Endometrium (tissue), 2 donors: ENCODE data around the gene KMO.

Experiments used
- FAIRE-seq: peaks from 2 replicates; lab custom pipeline; 2012; peaks lifted over from hg19 to GRCh38; lab: Jason Lieb, UNC
- donor health status: control.
- donor health status: control.

KMO gene

DNA sequence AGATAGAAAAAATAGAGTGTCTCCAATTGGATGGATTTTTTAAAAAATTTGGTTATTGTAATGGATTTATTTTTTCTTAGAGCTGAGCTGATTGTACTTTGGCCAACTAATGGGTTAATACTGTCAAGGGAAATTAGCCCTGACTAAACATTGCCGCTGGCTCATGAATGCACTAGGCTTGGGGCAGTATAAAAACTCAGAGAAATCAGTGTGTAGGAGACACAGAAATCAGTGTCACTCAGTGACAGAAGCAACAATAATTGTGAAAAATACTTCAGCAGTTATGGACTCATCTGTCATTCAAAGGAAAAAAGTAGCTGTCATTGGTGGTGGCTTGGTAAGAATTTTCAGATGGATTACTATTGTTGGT, at the start of gene KMO:
Gene KMO, plus strand, starts transcription at position 217 of the 370 bp plus-strand sequence. Its CDS starts 67 bp downstream, at position 284.
- FAIRE-seq = no peak

GRCh38 chr1:241482761-241483250, 49.4 kb upstream of the KMO start:
- FAIRE-seq = no peak

GRCh38 chr1:241485145-241485544, 47.0 kb upstream of the KMO start:
- no peak for FAIRE-seq

- no peak for FAIRE-seq
Observed at GRCh38 chr1:241485554-241485992, 46.6 kb upstream of the KMO start.

DNA sequence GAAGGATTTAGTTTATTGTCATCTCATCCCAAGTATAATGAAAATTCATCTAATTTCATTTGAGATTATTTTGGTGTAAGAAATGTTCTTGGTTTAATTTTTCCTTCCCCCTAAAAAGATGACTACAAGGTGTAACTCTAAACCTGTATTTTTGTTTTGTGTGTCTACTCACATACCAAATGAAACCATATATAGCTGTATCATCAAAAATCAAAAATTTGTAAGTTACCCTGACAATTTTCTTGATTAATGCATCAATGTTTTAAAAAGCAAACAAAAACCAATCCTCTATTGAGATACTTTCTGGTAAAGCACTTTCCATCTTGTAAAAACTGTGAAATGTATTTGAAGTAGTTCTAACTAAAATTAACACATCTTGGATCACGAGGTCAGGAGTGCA, 43.4 kb upstream of the KMO start:
- FAIRE-seq = no peak

DNA sequence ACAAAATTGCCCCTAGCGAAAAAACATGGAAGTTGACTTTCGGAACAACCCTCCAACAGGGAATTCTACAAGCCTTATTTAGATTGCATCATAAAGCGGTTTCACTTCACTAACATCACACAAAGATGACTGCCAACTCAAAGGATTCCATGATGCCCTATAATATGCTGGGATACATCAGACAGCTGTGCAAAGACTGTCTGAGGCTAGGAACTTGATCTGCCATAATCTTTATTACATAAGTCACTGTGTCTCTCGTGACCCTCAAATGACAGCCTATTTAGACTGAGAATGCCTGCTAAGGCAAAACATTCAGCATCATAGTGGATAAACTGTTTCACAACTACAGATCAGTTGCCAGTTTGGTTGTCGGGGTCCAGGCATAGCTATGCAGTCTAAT, 36.4 kb upstream of the KMO start:
- FAIRE-seq = no peak

DNA sequence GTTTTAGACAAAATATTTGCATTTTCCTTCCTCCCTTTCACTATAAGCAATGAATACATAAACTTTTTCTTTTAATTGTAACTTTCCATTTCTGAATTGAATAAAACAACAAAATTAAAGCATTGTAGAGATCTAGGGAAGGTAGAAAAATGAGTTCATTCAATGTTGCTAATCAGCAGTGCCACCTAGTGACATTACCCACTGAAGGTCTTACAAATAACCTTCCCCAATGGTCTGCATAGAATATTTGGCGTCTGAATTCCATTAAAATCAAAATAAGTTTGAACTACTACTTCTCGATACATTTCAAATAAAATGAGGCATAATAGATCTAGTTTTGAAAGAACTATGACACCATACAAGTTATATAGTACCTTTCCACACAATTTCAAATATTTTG, 32.3 kb upstream of the KMO start:
- FAIRE-seq = no peak

DNA sequence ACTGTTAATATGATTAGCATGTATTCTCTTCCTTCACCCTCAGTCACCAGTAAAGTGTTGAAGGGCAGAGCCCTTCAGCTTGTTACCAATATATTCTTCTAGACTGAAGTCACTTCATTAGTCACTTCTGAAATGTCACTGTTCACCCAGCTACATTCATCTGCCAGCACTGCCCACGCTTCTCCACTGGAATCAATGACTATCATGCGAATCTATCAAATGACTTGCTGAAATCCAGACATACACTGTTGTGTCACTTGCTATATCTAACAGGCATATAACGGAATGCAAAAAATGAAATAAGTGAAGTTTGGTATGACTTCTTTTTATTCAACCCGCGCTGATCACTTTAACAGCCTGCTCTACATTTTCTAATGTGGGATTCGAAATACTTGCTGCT, 28.7 kb upstream of the KMO start:
- no peak for FAIRE-seq

- FAIRE-seq = no peak
Observed at GRCh38 chr1:241507189-241507863, 24.9 kb upstream of the KMO start.

GRCh38 chr1:241513378-241513777, 18.8 kb upstream of the KMO start:
- FAIRE-seq = no peak

- no peak for FAIRE-seq
Observed at GRCh38 chr1:241518476-241519307, 13.5 kb upstream of the KMO start.

- peak; percentile 99 for FAIRE-seq
Observed at GRCh38 chr1:241519308-241520079, 12.7 kb upstream of the KMO start, which contains the start of gene FH. TSS of gene FH (minus strand) at chr1:241519755. CDS start at chr1:241519722, 33 bp downstream.

- peak; percentile 65 for FAIRE-seq
Observed at GRCh38 chr1:241520080-241520465, 12.1 kb upstream of the KMO start.

GRCh38 chr1:241521718-241522117, 10.5 kb upstream of the KMO start:
- no peak for FAIRE-seq

GRCh38 chr1:241525026-241525425, 7.2 kb upstream of the KMO start:
- no peak for FAIRE-seq

DNA sequence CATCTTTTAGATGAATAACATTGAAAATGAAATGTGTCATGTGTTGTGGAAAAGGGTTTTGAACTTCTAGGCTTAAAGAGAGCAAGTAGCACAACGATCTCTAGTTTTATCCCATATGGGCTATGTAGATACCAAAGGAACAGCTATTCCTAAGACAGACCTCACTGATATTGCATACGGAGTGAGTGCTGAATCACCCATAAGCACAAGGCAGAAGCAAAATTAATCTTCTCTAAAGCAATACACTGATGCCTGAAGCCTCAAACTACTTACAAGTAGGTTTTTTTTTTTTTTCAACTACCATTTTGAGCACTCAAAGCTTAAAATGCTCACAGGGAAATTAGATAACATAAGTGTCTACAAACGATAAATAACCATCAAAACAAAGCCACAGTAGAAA, 5.0 kb upstream of the KMO start:
- FAIRE-seq = no peak

DNA sequence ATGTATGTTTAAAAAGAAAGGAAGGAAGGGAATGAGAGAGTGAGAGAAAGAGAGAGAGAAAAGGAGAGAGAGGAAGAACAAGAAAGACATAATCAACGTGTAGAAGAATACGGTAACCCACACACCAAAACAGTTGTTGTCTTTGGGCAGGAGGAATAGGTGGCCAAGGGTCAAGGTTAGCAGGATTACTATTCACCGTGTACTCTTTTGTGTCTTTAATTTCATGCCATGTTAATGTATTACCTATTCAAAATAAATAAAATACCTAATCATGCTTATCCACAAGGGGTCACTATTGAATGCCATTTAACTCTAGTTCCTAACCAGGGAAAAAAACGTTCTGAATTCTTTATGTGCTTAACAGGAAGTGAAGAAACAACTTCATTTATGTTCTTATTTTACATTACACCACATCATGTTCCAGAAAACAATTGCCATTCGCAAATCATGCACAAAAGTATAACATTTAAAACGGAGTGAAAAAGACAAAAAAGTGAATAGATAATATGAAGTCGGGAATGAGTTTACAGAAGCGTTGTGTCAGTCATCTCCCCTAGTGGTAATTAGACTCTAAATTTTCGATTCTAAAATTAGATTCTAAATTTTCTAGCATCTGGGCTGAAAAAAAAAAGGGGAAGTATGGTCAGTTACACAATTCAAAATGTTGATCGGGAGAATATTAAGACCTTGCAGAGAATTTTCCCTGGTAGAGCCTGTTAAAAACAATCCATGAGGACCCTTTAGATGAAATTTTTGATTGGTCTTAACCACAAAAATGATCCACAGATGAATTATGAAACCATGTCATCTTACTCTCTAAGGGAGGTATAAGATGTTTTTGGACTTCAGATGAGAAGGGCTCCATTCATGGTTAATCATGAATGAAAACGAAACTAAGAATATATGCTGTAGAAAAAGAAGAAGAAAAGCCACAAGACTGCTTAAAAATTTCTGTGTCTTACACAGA, 700 bp upstream of the KMO start:
- FAIRE-seq = peak; percentile 93

GRCh38 chr1:241532864-241533263, 686 bp downstream of the KMO start:
- FAIRE-seq = no peak

DNA sequence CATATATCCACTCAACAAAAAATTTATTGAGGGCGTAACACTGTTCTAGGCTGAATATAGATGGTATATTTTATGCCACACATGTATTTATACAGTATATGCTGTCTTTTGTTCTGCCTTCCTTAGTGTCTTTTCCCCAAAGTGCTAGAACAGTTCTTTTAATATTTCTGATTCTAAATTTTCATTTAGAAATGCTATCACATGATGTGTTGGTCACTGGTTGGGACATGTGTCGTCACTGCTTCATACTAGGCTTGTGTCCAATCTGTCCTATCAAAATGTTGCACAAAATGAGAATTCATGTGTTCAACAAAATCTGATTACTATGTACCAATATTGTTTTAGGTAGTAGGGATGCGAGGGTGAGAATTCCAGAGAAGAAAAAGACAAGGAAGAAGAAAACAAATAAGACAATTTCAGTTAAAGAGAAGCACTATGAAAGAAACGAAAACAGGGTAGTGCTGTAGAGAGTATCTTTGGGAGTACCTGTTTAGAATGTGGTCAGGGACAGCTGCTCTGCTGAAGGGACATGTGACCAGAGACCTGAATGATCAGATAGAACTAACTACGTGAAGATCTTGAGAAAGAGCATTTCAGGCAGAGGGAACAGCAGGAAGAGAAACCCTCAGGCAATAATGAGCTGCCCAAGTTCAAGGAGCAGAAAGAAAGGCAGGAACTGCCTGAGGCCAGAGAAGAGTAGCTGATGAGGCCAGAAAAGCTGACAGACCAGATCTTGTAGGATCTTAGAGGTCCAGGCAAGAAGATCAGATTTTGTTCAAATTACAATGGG, 1.3 kb downstream of the KMO start:
- no peak for FAIRE-seq

DNA sequence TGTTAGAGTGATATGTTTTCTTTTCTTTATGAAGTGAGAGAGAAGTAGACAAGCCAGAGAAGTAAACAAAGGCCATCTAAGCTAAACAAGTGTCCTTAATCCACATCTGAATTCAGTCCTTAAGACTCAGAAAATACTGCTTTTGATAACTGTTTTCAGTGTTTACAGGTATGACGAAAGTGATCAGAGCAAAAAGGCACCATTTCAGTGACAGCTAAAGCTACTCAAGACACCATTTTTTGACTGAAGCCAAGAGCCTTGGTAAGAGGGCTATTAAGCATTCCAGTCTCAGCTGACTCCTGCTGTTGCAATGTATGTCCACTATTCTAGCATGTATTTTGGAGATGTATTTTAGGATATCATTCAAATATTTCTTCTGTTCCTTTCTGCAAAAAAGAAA, 4.1 kb downstream of the KMO start:
- no peak for FAIRE-seq

- no peak for FAIRE-seq
Observed at GRCh38 chr1:241536969-241537368, 4.8 kb downstream of the KMO start.
